GM18951 (cell line): ENCODE measurements around the gene ALDH8A1.

Experiments
- POLR2A ChIP-seq: IDR thresholded peaks from 4 replicates; pipeline ENCODE4 v1.6.1; 2011; ENCODE audit warnings: mild to moderate bottlenecking; ENCODE audit not compliant: insufficient read length, insufficient read depth; ENCODE audit errors: extremely low read depth
- in situ Hi-C: fragments of 300-500 bp; cut with MboI; formaldehyde crosslinking; loops from one replicate; pipeline ENCODE4 v1.12.0; 2022; ENCODE audit warnings: low sequenced_read_pairs, mixed read lengths, inconsistent platforms; ENCODE audit not compliant: unreplicated experiment

Gene ALDH8A1

DNA sequence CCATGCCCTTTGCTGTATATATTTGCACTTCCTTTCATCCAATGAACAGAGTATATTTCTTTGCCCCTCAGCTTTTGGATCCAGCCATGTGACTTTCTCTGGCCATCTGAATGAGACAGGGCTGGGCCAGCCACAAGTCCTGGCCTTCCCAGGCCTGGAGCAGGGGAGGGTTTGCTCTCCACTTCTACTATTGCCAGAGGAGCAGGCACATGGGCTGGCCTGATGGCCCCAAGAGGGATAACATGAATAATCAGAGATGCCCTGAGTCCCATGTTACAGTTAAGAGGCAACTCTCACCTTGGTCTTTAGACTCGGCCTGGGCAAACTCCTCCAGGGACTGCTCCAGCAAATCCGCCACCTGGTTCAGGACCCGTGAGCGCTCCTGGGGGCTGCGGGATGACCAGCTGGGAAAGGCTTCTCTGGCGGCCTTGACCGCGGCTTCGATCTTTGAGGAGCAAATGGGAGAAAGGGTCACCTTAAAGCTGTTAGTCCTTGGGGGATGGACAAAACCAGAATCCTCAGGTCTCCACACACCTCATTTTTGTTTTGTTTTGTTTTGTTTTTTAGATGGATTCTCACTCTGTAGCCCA lies 6.3 kb downstream of the ALDH8A1 start:
- in situ Hi-C loops, result no loop called here
- no peak for TF ChIP-seq POLR2A

GRCh38 chr6:134938896-134939295 lies 11.0 kb downstream of the ALDH8A1 start:
- no peak for TF ChIP-seq POLR2A
- in situ Hi-C loops, result no loop called here

- in situ Hi-C loops, result no loop called here
- TF ChIP-seq POLR2A, result no peak
Measured at GRCh38 chr6:134937426-134937825, 12.5 kb downstream of the ALDH8A1 start.

DNA sequence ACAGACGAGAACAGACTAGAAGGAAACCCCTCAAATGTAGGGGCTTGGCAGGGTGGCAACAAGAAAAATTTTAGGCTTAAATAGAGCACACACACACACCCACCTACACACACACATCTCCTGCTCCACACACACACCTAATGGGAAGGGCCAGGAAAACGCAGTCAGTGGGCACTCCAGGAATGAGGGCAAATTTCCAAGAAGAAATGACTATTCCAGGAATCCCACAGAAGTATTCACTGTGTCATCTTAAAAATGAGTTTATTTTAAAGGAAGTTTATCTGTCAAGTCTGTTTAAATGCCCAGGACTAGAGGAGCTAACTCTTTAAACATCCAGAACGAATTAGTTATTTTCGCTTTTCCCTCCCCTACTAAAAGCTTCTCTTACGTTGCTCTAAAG lies 13.0 kb downstream of the ALDH8A1 start:
- in situ Hi-C loops, result no loop called here
- no peak for TF ChIP-seq POLR2A

GRCh38 chr6:134936476-134936875 lies 13.4 kb downstream of the ALDH8A1 start:
- TF ChIP-seq POLR2A, result no peak
- in situ Hi-C loops, result no loop called here

- in situ Hi-C loops, result no loop called here
- TF ChIP-seq POLR2A, result no peak
Measured at GRCh38 chr6:134934793-134935485, 15.0 kb downstream of the ALDH8A1 start.

DNA sequence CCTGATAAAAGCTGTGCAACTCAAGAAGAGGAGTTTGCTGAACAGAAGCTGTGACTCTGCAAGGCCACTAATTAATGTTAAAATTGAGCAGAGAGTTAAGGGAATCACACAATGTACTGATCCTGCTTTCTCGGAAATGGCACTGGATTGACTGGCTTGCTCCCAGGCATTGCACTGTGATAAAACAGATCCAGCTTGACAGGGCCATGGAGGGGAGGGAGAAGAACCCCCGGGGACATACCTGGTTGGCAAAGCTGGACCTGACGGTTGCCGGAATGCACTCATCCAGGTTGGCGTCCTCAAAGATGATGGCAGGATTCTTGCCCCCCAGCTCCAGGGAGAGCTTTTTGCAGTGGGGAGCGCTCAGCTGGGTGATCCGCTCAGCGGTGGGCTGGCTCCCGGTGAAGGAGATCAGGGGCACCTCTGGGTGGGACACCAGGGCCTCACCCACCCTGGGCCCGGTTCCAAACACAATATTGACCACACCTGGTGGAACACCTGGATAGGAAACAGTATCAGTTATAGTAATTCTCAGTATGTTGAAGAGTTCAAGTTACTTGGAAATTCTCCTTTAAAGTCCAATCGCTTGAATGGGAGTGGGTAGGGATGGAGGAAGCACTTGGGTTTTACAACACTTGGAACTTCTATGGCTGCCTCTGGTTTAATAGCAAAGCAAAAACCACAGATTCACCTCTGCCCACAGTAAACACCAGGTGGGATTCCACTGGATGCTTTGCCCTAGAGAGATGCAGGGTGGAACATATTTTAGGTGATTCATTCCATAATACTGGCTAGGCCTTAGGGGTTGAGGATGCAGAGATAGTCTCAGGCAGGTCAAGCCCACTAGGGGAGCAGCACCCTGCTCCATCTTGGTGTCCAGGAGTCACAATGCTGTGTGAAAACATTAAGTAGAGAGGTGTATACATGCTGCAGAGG lies 17.1 kb downstream of the ALDH8A1 start:
- in situ Hi-C loops, result no loop called here
- no peak for TF ChIP-seq POLR2A

GRCh38 chr6:134932098-134932497 lies 17.8 kb downstream of the ALDH8A1 start:
- no peak for TF ChIP-seq POLR2A
- in situ Hi-C loops, result no loop called here

DNA sequence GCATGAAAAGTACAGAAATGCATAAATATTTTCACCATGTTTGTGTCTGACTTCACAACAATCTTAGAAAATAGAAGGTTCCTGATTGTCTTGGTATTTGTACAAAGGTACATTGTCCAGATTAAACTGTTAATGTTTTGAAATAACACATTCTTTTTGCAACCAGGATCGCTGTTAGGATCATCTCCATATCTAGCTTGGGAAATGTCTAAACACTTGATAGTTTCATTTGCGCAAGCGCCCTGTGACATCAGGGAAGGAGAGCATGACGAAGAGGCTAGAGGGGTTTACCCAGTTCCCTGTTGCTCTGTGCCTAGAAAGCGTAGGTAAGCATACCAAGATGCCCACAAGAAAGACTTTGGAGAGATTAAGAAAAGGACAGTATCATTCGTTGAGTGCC lies 19.4 kb downstream of the ALDH8A1 start:
- in situ Hi-C loops, result no loop called here
- no peak for TF ChIP-seq POLR2A

DNA sequence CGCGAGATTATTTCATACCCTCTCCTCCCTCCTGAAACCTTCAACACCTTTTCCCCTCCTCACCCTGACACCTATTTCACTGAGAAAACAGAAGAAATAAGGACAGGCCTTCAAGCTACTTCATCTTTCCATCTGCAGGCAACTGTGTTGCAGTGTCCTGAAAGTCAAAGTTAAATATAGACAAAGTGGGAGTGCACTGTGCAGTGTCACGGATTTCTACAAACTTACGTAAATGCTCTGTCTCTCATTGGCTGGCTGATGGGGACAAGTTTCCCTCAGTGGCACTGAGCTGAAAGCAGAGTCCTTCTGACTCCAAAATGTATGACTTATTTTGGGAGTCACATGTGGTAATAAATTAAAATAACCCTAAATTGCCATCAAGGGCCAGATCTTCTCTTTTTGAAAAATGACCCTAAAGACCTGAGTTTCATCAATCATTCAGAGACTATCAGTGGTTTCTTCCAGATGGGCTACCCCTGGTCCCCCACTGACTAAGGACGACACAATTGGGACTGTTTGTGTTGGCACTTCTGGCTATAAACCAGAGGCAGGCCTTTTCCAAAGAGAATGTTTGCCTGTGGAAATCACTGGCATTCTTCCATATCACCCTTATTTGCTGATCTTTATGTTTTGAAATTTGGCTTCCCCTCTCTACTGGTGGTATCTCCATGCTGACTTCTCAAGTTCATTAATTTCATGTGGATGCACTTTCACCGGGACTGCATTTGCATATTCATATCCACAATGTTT lies 21.6 kb downstream of the ALDH8A1 start:
- TF ChIP-seq POLR2A, result no peak
- in situ Hi-C loops, result no loop called here

- in situ Hi-C loops, result no loop called here
- TF ChIP-seq POLR2A, result no peak
Measured at GRCh38 chr6:134925800-134926199, 24.1 kb downstream of the ALDH8A1 start.

GRCh38 chr6:134921721-134922261 lies 28.1 kb downstream of the ALDH8A1 start:
- TF ChIP-seq POLR2A, result no peak
- in situ Hi-C loops, result no loop called here

- TF ChIP-seq POLR2A, result no peak
Measured at GRCh38 chr6:134921276-134921675, 28.6 kb downstream of the ALDH8A1 start.

More at GRCh38 chr6:134921276-134921675, 28.6 kb downstream of the ALDH8A1 start:
- in situ Hi-C loops, result no loop called here
